Hepatocyte (in vitro differentiated cells): ENCODE results near the gene RNF125. TPM values are rescaled to one million over a fixed set of nuclear protein-coding genes. Genes with fewer than 3 reads are reported as not detected.

ENCODE experiments used
- DNase-seq: peaks from one replicate; pipeline ENCODE4 v3.0.0-alpha.2; 2016; ENCODE audit warnings: low spot score
- H2AFZ ChIP-seq: fragments of 200-600 bp; sonication (generic); 2 replicates; pipeline ENCODE4 v1.6.0; 2016; ENCODE audit warnings: antibody characterized with exemption, mild to moderate bottlenecking
- H3K27ac ChIP-seq: fragments of 200-600 bp; sonication (generic); 2 replicates; pipeline ENCODE4 v1.5.1; 2016; ENCODE audit warnings: mild to moderate bottlenecking
- H3K27me3 ChIP-seq: fragments of 200-600 bp; sonication (generic); 2 replicates; pipeline ENCODE4 v1.6.1; 2016
- H3K36me3 ChIP-seq: fragments of 200-600 bp; sonication (generic); replicated peaks from 2 replicates; pipeline ENCODE4 v1.5.1; 2016; ENCODE audit warnings: low read depth; ENCODE audit not compliant: insufficient read depth
- H3K4me1 ChIP-seq: fragments of 200-600 bp; sonication (generic); 2 replicates; pipeline ENCODE4 v1.5.1; 2016; ENCODE audit warnings: mild to moderate bottlenecking, moderate library complexity; ENCODE audit not compliant: insufficient read depth
- H3K4me2 ChIP-seq: fragments of 200-600 bp; sonication (generic); 2 replicates; pipeline ENCODE4 v1.6.0; 2016
- H3K4me3 ChIP-seq: fragments of 200-600 bp; sonication (generic); 2 replicates; pipeline ENCODE4 v1.5.1; 2016; ENCODE audit warnings: mild to moderate bottlenecking
- H3K79me2 ChIP-seq: fragments of 200-600 bp; sonication (generic); 2 replicates; pipeline ENCODE4 v1.6.0; 2017; ENCODE audit warnings: mild to moderate bottlenecking
- H3K9me2 ChIP-seq: fragments of 200-600 bp; sonication (generic); replicated peaks from 2 replicates; pipeline ENCODE4 v1.6.0; 2017; ENCODE audit warnings: mild to moderate bottlenecking; ENCODE audit not compliant: insufficient read depth
- H3K9me3 ChIP-seq: fragments of 200-600 bp; sonication (generic); 2 replicates; pipeline ENCODE4 v1.5.1; 2016; ENCODE audit warnings: low read depth, mild to moderate bottlenecking
- H4K20me1 ChIP-seq: fragments of 200-600 bp; sonication (generic); 2 replicates; pipeline ENCODE4 v1.6.0; 2016; ENCODE audit warnings: mild to moderate bottlenecking; ENCODE audit not compliant: insufficient read depth, poor library complexity, severe bottlenecking
- CTCF ChIP-seq: fragments of 200-600 bp; sonication (generic); IDR thresholded peaks from 2 replicates; pipeline ENCODE4 v1.5.1; 2016; ENCODE audit warnings: antibody characterized with exemption, mild to moderate bottlenecking; ENCODE audit not compliant: poor library complexity
- EZH2 ChIP-seq: fragments of 200-600 bp; sonication (generic); IDR thresholded peaks from 2 replicates; pipeline ENCODE4 v1.6.1; 2016; ENCODE audit warnings: antibody characterized with exemption, mild to moderate bottlenecking, borderline replicate concordance
- EZH2phosphoT487 ChIP-seq: fragments of 200-600 bp; sonication (generic); IDR thresholded peaks from one replicate; pipeline ENCODE4 v1.6.1; 2018; ENCODE audit warnings: antibody characterized with exemption, mild to moderate bottlenecking, low read depth, moderate library complexity; ENCODE audit not compliant: unreplicated experiment, severe bottlenecking
- WGBS: methylation state at CpG from one replicate; pipeline ENCODE4 v1.1.6; 2016; ENCODE audit warnings: low lambda C conversion rate; ENCODE audit errors: missing lambda C conversion rate; 5-methylcytosine and 5-hydroxymethylcytosine counted together
- polyA plus RNA-seq: library from polyadenylated mRNA; unstranded; fragments of >200 nt; fragmentation: Nextera tagmentation; extraction: Ambion mirVana; gene quantifications from 2 replicates; pipeline ENCODE4 v1.2.1, GENCODE V29; 2016
- total RNA-seq: library from RNA; depleted of rRNA; stranded (reverse); fragments of >200 nt; gene quantifications from 2 replicates; pipeline ENCODE4 v1.2.3, GENCODE V29; 2014

RNF125 gene
- total and polyA plus RNA-seq, 2 experiments from 2014 or later = 0.64 to 1.1 TPM

GRCh38 chr18:32049393-32050171, 31.0 kb downstream of the RNF125 start:
- Histone ChIP-seq H3K4me1 (no peaks in the 10 kb centered on the region), H3K79me2 (no peaks in the 10 kb centered on the region), H3K9me3 (no peaks in the 10 kb centered on the region), H3K4me3 (no peak overlapping the region), H3K9me2 (no peaks in the 10 kb centered on the region), H3K27ac (no peak overlapping the region), H3K27me3 (no peaks in the 10 kb centered on the region), H3K4me2 (no peak overlapping the region), H4K20me1 (no peaks in the 10 kb centered on the region), H3K36me3 (no peaks in the 10 kb centered on the region), H2AFZ (no peak overlapping the region)
- no peak for TF ChIP-seq EZH2phosphoT487
- TF ChIP-seq CTCF = no peak
- no peak for TF ChIP-seq EZH2
- 95% methylated on average over 3 of the region's 3 CpGs for WGBS
- DNase-seq = no peak

GRCh38 chr18:32056613-32057358, 38.2 kb downstream of the RNF125 start:
- no peaks in the 10 kb centered on the region for H3K36me3 ChIP-seq
- H3K4me3 ChIP-seq = no peak overlapping the region
- H3K9me3 ChIP-seq = no peaks in the 10 kb centered on the region
- no peaks in the 10 kb centered on the region for H3K4me1 ChIP-seq
- no peak for DNase-seq
- H4K20me1 ChIP-seq = no peaks in the 10 kb centered on the region
- no peaks in the 10 kb centered on the region for H3K9me2 ChIP-seq
- TF ChIP-seq CTCF (no peak), EZH2phosphoT487 (no peak), EZH2 (no peak)
- WGBS = 86% methylated on average over 3 of the region's 3 CpGs
- H3K79me2 ChIP-seq = no peaks in the 10 kb centered on the region
- H2AFZ ChIP-seq = no peak overlapping the region
- H3K4me2 ChIP-seq = no peak overlapping the region
- H3K27ac ChIP-seq = no peak overlapping the region
- no peaks in the 10 kb centered on the region for H3K27me3 ChIP-seq

GRCh38 chr18:32057624-32058165, 39.1 kb downstream of the RNF125 start:
- no peak for DNase-seq
- Histone ChIP-seq H3K27me3 (no peaks in the 10 kb centered on the region), H4K20me1 (no peaks in the 10 kb centered on the region), H3K36me3 (no peaks in the 10 kb centered on the region), H3K4me2 (no peak overlapping the region), H3K9me2 (no peaks in the 10 kb centered on the region), H3K9me3 (no peaks in the 10 kb centered on the region), H3K4me1 (no peaks in the 10 kb centered on the region), H2AFZ (no peak overlapping the region), H3K79me2 (no peaks in the 10 kb centered on the region), H3K27ac (no peak overlapping the region), H3K4me3 (no peak overlapping the region)
- WGBS = 56% methylated on average over 7 of the region's 7 CpGs
- TF ChIP-seq EZH2 (no peak), CTCF (no peak), EZH2phosphoT487 (no peak)
